HG03108 (cell line): ENCODE data around the gene EQTN.
"Not testable (repeated sequence)": the region's sequence is repeated elsewhere in the genome, so short reads cannot be mapped to it uniquely, and the experiment has no call there.

Experiments used
- ATAC-seq: cut with Tn5 transposase; IDR thresholded peaks from one replicate; pipeline ENCODE4 v1.9.1; 2021; ENCODE audit warnings: moderate library complexity; ENCODE audit not compliant: unreplicated experiment

The EQTN gene

DNA sequence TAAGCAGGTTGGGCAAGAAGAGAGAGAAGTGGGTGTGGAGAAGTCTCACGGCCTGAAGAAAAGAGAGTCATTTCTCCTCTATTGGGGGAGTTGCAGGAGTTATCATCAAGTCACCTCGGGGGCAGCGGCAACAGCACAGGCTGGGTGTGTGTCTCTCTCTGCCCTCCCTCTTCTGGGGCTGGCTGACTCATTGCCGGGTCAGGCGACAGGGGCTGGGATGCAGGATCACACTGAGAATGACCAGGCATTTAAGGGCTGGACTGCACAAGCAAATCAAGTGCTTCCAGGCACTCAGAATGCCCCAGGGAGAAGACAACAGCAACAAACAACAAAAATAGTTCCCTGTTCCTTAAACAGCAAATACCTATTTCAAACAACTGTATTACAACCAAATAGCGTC, 6.3 kb upstream of the EQTN start:
- no peak for ATAC-seq

DNA sequence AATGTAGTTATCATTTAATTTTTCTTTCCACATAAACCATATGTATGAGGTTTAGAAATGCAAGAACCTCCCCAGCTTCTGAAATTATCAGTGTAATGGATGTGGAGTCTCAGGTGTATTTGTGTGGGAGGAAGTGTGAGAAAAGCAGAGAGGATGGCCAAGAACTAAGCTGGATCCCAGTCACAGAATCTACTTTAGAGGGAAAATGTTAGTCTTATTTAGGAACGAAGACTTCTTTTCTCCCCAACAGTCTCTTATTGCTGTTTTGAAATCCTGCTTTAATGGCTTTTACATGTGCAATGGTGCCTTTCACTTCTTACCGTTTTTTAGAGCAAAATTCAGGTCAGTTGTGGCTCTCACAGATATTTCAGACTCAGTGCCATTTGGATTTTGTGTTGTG, 3.0 kb downstream of the EQTN start:
- no peak for ATAC-seq

DNA sequence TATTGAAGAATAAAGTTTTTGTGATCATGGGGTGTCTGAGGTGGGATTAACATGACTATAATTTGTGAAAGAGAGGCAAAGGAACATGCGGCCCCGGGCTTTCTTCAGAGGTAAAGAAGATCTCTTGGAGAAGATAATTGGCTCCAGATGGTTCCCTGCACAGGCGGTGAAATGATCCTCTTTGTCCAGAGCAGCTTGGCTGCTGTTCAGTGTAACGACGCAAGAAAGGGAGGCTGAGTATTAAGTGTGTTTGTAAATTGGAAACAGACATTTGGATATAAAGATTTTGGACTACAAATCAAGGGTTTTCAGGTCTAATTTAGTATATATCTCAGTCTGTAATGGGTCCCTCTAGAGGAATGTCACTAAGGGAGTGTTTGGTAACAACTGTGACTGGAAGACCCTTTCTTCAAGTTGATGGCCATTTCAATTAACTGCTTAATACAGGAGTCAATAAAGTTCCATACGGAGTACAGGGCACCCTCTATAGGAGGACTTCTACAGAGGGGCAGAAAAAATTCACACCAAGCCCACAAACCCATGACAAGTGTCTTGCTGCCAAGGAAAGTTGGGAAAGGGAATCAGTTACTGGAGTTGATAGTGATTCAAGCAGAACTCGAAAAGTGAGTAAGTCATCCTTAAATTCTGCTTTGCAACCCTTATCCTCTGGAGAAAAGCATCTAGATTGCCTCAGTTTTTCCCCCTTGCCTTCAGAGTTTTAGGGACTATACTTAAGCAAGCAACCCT, 4.1 kb downstream of the EQTN start:
- no peak for ATAC-seq

DNA sequence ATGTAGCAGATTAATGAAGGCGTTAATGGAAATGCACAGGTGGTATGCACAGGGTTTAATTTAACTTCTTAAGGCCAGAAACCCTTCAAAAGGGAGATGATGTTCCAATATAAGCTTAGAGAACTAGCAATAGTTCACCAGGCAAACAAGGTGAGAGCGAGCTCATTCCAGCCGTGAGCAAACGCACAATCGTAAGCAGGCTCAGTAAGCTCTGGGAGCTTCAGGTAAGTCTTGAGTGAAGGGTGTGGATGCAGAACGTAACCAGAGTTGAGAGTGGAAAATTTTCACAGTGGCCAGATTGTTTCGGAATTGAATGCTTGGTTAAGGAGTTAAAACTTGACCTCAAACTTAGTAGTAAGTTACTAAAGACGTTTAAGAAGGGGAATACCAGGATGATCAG, 5.7 kb downstream of the EQTN start:
- no peak for ATAC-seq

DNA sequence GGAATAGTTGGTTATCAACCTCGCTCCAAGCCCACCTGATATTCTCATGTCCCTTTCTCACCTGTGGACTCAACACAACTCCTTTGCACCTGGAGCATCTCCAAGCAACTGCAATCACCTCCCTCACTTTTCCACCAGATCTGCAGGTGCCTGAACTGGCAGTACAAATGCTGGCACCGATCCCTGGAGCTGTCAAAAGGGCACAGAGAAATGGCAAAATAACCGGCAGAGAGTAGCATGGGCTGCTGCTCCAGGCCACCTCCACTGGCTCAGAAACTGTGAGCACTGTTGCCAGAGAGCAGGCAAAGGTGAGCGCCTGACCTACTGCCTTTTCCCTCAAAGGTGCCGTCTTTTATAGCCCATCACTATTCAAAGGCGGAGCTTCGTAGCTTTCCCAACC, 14.7 kb downstream of the EQTN start:
- no peak for ATAC-seq

DNA sequence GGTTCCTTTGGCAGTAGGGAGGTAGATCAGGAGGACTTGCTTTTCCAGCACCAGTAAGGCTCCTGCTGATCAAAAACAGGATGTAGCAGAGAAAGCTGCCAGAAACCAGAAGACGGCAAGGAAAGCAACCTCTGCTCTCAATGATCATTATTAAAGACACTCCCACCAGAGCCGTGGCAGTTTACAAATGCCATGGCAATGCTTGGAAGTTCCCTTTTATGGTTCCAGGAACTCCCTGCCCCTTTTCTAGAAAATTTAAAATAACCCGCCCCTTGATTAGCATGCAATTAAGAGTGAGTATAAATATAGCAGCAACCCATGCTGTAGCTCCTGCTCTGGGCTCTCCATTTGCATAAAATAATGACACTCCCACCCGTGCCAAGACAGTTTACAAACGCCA, 16.1 kb downstream of the EQTN start:
- ATAC-seq = no peak

DNA sequence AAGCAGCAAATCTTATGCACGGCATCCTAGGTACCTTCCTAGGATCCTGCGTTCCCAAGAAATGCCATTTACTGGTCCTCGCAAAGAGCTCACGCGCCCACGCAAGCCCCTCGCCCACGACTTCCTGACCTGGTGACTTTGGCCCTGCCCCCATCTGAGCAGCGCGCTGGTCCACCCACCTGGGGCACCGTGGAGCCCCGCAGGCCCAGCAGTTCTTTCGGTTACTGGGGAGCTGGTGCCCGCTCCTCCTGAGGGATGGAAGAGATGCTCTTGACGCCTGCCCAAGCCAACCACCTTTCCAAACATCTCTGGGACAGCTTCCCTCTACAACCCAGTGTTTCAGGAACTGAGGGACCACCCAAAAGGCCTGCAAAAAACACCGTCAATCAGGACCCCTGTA, 16.7 kb downstream of the EQTN start:
- ATAC-seq = no peak

DNA sequence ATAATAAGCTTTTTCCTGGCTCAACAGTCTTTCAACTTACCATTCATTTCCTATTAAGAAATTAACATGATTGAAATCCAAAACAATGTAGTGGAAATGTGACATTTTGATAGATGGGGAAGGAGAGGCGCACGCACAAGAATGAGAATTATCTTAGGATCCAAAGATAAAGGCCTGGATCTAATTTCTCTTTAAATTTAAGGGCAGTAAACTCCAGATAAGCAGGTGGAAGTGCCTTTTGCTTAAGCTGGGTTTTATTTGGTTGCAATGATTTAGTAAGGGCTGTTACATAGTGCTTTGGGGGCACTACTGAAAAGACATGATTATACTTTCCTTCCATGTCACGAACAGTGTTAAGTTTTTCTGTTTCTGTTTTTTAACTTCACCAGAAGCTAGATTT, 17.3 kb downstream of the EQTN start:
- no peak for ATAC-seq

DNA sequence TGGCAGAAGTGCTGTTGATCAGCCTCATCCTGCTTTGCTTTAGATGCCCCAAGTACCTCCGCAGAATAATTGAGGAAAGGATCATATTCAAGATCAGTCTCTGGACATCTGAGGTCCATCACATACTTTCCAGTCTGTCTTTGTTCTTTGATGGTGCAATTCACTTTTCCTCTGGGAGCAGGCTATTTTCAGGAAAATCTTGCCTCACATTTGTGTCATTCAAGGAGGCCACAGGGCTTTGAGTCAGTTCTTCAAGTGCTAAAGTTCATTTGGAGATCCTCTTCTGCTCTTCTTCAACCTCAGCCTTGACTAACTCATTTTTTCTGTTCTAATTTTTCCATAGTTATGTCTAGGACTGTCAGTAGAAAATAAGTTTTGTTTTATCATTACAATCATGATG, 18.6 kb downstream of the EQTN start:
- ATAC-seq = no peak

DNA sequence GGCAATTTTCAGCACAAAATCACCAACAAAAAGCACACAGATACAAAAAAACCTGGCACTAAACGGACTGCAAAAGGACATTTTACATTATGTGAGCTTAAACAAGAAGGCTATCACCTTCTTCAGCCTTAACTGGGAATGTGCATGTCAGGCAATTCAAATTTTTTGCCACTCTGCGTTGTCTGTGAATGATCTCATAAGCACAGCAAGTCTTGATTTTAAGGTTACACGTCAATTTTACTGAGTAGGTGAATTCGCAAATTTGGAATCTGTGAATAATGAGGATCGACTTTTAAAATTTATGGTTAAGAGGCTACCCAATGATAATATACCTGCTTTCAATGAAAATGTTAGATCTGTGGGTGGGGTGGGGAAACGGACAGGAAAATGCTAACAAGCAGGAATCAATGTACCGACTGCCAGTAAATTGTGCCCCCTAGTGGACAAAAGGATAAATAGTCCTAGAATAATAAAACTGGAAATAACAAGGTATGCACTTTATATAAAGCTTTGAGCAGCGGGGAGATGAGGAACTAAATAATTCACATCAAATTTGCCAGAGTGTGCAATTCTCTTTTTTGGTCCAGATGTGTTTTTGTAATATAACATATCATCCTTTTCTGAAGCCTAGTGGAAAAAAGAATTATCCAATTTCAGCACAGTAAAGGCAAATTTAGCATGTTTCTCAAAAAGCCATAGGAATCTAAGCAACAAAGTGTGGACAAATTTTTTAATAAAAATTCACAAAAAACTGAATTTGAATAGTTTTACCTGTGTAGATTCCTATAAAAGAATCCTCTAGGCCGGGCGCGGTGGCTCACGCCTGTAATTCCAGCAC, 20.5 kb downstream of the EQTN start:
- ATAC-seq = no peak

DNA sequence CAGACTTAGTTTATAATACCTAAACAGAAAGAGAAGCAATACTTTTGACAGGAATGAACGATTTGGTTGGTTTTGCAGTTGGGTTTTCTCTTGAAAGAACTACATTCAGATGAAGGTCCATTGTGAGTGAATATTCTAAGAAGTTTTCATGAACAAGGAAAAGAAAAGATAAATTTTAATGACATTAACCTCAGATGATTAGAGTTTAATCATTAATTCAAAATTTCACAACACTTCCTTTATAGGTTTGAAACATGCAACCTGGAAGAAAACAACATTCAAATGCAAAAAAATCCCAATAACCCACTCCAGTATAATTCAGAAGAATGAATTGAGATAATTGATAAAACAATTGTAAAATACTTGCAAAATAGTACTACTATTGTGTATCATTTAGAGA, 23.8 kb downstream of the EQTN start:
- no peak for ATAC-seq

DNA sequence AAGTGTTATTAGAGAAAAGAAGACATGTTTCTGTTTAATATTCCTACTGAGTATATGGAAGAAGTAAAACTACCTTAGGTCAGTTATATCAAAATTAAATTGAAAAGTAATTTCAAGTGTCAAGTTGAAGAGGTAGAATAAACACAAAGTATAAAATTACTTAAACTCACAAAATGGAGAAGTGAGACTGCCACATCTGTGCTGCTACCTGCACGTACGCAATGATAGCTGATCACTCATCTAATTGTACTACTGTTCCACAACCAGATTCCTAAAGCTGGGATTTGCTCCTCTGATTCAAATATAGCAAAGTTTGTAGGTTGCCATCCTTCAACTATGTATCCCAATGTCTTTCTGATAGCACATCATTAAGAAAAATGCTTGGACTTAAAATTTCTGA, 24.8 kb downstream of the EQTN start:
- no peak for ATAC-seq

DNA sequence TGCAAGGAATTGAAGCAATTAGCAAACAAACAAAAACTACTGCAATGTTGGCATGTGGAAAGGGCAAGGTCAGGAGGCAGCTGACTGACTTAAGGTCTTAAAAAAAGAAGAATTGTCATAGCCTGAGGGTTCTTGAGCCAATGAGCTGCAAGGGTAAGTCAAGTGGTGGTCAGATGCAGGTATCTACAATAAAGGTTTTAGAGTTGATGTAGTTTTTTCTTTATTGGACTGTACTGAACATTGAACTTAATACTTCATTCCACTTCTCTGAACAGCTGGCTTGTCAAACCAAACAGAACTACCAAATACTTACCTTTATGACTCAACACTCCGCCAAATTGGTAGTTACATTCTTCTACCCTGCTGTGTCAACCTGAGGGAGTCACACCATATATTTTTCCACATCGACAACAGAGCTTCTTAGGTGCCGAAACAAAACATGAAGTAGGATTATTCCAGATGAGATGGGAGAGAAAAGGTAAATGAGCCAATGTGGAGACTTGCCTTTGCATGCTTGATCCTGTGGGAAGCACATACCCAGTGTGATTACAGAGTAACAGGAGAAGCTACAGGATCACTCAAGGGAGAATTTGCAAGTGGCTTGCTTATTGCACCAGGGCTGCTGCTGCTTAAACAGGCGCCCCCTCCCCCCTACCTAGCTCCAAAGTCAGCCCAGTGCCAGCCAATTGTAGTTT, 35.3 kb downstream of the EQTN start:
- no peak for ATAC-seq

DNA sequence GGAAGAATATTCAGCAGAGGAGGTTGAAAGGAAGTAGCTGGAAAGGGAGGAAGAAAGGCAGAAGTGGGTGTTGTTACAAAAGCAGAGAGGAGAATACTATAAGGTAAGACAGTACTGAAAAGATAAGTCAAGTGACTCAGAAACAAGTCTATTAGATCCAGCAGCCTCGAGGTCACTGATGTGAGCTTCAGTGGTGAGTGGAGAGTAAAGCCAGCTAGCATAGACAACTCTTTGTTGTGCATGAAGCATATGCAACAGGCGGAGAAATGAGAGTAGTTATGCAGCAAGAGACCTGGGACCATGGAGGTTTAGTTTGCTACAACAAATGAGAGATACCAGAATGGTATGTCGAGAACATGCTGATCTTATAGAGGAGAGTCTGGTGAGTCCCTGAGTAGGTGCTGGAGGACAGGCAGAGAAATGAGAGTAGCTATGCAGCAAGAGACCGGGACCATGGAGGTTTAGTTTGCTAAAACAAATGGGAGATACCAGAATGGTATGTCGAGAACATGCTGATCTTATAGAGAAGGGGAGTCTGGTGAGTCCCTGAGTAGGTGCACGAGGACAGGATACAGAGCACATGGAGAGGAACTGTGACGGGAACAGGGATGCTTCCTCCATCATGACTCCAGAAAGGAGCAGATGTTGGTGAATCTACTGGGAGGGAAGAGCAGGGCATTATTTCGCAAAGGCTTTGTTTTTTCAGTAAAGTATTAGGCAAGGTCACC, 36.0 kb downstream of the EQTN start:
- no peak for ATAC-seq

DNA sequence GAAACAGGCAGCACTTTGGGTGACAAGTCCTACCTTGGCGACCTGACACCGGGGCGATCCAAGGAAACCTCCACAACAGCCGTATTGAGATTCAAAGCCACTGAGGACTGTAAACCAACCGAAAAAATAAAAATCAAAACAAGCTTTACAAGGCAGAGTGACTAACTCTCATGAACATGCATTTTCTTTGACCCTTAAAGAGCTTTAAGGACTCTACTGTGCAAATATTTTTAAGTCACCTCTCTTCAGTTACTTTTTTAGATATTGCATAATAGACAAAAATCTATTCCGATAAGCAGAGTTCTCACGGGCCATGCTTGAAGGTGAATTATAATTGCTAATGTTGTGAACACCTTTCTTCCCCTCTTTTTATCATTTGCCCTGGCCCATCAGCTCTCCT, 38.3 kb downstream of the EQTN start:
- no peak for ATAC-seq

DNA sequence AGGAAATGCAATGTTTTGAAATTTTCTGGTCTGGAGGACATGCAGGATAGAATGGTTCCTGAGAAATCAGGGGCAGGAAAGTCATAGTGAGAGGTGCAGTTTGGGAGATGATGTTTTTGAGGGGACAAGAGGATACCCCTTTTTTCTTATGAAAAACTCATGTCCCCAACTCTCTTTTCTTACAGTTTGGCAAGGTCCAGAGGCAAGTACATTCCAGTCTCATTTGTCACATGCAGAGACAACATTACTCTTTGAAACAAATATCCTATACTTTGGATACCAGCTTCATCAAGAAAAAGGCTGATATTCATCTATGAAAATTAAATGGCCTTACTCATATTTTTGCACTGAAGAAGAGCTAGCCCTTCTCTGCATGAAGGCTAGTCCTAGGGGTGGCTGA, 48.2 kb downstream of the EQTN start:
- no peak for ATAC-seq

DNA sequence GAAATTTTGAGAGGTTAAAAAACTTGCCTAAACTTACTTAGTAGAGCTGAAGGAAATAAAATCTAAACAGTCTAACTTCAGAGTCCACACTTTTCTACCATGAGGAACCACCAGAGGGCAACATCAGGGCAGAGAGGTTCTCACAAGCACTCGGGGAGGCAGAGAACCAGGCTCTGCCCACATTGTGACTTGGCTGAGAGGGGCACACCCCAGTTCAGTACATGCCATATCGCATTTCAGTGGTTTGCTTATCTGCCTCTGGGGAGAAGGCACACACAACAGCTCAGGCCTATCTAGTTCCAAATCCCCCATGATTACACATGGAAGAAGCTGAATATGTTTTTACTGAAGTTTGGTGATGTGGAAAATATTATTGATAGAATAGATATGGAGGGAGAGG, 49.2 kb downstream of the EQTN start:
- peak; percentile 52 for ATAC-seq

DNA sequence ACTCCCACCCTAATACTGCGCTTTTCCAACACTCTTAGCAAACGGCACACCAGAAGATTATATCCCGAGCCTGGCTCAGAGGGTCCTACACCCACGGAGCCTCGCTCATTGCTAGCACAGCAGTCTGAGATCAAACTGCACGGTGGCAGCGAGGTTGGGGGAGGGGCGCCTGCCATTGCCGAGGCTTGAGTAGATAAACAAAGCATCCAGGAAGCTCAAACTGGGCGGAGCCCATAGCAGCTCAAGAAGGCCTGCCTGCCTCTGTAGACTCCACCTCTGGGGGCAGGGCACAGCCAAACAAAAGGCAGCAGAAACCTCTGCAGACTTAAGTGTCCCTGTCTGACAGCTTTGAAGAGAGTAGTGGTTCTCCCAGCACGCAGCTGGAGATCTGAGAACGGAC, 57.3 kb downstream of the EQTN start:
- ATAC-seq = not testable (repeated sequence)
